ENCODE measurements around the gene SLC52A3. TPM values are rescaled to one million over a fixed set of nuclear protein-coding genes. Genes with fewer than 3 reads are reported as not detected.

SLC52A3 gene
- total and polyA plus RNA-seq, 8 donors = 0.67 to 2.9 (median 1.4) TPM

- intact Hi-C loops (cut with DNase I) = no loop called here
- ATAC-seq = no peak
- no peak for FAIRE-seq
- Histone ChIP-seq H3K36me3 (no peaks in the 10 kb centered on the region), H3K27me3 (no peaks in the 10 kb centered on the region), H3K27ac (no peak overlapping the region), H3K4me3 (no peak overlapping the region), H3K4me1 (no peaks in the 10 kb centered on the region), H3K9me3 (no peaks in the 10 kb centered on the region)
- TF ChIP-seq CTCF (IDR thresholded peaks at IDR 0.05) = no peak
- DNase-seq = no peak
- WGBS, 2 donors = 72 to 89% methylated on average over 4 to 5 of the region's 5 CpGs
Observed at GRCh38 chr20:774660-775057, 6.4 kb upstream of the SLC52A3 start.

- WGBS, 2 donors = 85 to 87% methylated on average over 8 of the region's 8 CpGs
- ATAC-seq (no peak), DNase-seq (no peak), FAIRE-seq (no peak)
- Histone ChIP-seq H3K9me3 (no peaks in the 10 kb centered on the region), H3K4me3 (no peak overlapping the region), H3K27me3 (no peaks in the 10 kb centered on the region), H3K36me3 (no peaks in the 10 kb centered on the region), H3K4me1 (no peaks in the 10 kb centered on the region), H3K27ac (no peak overlapping the region)
- no peak for TF ChIP-seq CTCF (IDR thresholded peaks at IDR 0.05)
- intact Hi-C loops (cut with DNase I) = no loop called here
Observed at GRCh38 chr20:774016-774659, 5.8 kb upstream of the SLC52A3 start.

GRCh38 chr20:772806-773205, 4.5 kb upstream of the SLC52A3 start:
- H3K4me3 ChIP-seq = no peak overlapping the region
- H3K36me3 ChIP-seq = no peaks in the 10 kb centered on the region
- intact Hi-C loops (cut with DNase I) = no loop called here
- no peak overlapping the region for H3K27ac ChIP-seq
- H3K27me3 ChIP-seq = no peaks in the 10 kb centered on the region
- DNase-seq (no peak), FAIRE-seq (no peak), ATAC-seq (no peak)
- 68 to 80% methylated on average over 9 of the region's 9 CpGs for WGBS, 2 donors
- H3K4me1 ChIP-seq = no peaks in the 10 kb centered on the region
- H3K9me3 ChIP-seq = no peaks in the 10 kb centered on the region
- TF ChIP-seq CTCF (IDR thresholded peaks at IDR 0.05) = no peak

- Histone ChIP-seq H3K36me3 (no peaks in the 10 kb centered on the region), H3K27me3 (no peaks in the 10 kb centered on the region), H3K4me3 (no peak overlapping the region), H3K4me1 (no peaks in the 10 kb centered on the region), H3K27ac (no peak overlapping the region), H3K9me3 (no peaks in the 10 kb centered on the region)
- DNase-seq (no peak), ATAC-seq (no peak), FAIRE-seq (no peak)
- 55 to 69% methylated on average over 9 of the region's 9 CpGs for WGBS, 2 donors
- no peak for TF ChIP-seq CTCF (IDR thresholded peaks at IDR 0.05)
- intact Hi-C loops (cut with DNase I) = no loop called here
Observed at GRCh38 chr20:771741-772464, 3.6 kb upstream of the SLC52A3 start.

- ATAC-seq = no peak
- WGBS, 2 donors = 73 to 78% methylated on average over 2 of the region's 2 CpGs
- intact Hi-C loops (cut with DNase I) = no loop called here
- FAIRE-seq = no peak
- Histone ChIP-seq H3K4me3 (no peak overlapping the region), H3K27ac (no peak overlapping the region), H3K27me3 (no peaks in the 10 kb centered on the region), H3K4me1 (no peaks in the 10 kb centered on the region), H3K9me3 (no peaks in the 10 kb centered on the region), H3K36me3 (no peaks in the 10 kb centered on the region)
- TF ChIP-seq CTCF (IDR thresholded peaks at IDR 0.05) = no peak
- no peak for DNase-seq
Observed at GRCh38 chr20:770691-771090, 2.4 kb upstream of the SLC52A3 start.
